NCI-H2107 treated with DMSO at 0.1 percent for 48 hours (cell line): ENCODE data around the gene LRRC74A.

ENCODE experiments used
- DNase-seq: peaks from one replicate; lab custom pipeline; 2025; ENCODE audit not compliant: unreplicated experiment; lab: John Stamatoyannopoulos, UW

The LRRC74A gene

DNA sequence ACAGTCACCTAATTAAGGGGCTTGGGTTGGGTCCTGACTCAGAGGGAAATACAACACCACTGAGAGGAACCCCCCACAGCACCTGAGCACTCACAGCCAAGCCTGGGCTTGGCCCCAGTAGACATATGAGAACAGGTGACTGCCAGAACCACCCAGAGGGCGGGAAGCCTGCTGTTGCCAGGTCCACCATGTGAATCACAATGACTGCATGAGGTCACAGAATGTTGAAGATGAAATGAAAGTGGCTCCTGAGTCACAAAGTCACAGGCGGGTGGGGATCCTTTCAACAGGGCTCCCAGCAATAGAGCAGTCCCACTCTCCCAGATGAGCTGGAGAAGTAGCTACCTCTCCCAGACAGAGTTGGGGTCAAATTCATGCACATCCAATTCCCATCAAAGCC lies at the start of gene LRRC74A:
Gene LRRC74A (plus strand): TSS at position 287 of the 400 bp plus-strand sequence. CDS start 290 bp downstream, outside the sequence.
- no peak for DNase-seq

DNA sequence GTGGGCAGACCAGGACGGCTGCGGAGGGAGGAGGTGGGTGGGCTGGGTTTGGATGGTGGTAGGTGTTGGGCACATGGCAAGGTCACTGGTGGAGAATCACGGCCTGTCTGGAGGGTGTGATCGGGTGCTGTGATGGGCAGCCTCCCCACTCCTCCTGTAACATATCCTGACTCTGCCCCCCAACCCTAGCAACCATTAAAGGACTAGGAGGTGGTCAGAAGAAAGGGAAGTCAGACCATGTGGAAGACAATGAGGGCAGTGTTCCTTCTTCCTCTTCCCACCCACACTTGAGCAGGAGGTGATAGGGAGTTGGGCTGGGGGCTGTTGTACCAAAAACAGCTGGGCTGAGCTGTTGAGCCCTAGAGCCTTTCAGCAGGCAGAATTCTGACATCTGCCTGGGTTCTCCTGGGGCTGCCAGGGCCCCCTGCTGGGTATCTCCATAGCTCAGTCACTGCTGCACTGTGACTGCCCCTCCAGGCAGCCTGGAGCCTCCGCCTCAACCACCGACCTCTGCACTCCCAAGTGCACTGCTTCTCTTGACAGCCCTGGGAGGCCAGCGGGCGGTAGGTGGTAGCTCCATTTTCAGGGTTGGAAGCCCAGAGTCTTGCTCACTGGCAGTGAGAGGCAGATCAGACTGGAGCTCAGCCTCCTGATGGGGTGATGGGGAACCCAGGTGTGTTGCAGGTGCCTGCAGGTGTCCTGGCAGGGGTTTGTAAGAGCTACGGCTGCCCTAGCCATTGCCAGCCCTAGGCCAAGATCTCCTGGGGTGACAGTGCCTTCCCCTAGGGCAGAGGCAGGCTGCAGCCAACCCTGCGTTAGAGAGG lies 49.6 kb upstream of the LRRC74A start:
- DNase-seq: peak; percentile 42

DNA sequence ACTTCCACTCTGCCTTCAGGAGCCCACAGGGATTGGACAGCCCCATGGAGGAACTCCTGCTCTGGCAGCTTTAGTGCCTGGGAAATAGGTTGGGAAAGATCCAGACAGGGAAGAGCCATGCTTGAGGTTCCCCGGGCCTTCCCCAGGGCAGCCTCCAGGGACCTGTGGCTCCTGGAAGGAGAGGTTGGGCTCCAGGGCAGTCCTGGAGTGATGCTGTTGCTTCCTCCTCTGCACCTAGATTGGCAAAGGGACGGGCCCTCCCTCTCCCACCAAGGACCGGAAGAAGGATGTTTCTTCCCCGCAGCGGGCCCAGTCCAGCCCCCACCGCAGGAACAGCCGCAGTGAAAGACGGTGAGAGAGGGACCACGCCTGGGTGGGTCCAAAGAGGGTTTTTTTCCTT lies 48.5 kb upstream of the LRRC74A start:
- no peak for DNase-seq

DNA sequence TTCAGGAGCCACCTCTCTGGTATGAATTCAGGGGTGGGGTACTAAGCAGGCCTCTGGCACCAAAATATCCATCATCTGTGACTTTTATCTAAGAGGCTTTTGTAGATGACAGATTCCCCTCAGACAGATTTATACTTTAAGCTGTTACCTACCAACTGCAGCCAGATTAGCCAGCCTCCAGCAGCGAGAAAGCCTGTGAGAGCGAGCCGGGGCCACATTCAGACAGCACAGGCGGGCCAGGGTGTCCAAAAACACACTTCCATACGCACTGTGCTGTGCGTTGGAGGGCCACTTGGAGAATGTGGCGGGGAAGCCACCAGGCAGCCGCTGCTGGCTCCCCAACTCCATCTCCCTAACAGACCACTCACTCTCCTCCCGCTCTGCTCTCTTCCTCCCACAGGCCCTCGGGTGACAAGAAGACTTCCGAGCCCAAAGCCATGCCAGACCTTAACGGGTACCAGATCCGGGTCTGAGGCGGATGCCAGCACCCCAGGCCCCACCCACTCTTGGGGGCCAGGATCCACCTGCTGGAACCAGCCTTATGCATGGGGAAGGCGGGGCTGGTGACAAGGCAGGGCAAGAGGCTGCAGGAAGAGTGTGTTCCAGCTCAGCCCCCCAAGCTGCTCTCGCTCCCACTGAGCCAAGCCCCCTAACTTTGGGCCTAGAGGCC lies 47.5 kb upstream of the LRRC74A start:
- no peak for DNase-seq

DNA sequence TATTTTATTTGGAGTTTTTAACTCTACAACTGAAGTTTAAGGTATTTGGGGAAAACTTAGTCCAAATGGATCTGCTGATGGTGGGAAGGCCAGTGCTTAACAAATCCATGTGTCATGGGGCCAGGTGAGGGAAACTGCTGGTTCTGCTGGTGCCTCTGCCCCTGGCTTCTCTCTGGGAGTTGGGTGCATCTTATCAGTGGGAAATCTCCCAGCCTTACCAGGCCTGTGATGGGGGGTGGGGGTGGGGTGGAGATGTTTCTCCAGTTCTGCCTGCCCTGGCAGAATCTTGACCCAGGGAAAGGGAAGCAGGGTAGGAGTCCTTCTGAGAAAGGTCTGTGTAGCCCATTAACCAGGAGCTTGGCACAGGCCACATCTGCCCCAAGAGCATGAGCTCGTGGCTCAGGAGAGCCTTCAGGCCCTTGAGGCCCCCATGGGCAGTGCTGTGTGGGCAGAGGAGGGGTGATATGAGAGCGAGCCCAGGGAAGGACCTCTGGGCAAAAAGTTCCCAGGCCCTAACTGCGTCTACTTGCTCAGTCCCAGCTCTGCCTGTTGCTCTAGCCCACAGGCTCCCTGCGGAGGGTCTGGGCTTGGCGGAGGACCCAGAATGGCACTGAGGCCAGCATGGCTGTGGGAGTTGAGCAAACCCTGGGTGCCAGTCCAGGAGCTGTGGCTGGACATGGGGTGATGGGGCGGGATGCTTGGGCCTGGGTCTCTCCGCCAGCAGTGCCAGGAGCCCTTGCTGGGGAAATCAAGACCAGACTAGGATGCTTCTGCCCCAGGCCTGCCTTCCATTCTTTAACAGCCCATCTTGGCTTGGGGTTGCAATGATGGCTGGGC lies 46.8 kb upstream of the LRRC74A start:
- DNase-seq: no peak

DNA sequence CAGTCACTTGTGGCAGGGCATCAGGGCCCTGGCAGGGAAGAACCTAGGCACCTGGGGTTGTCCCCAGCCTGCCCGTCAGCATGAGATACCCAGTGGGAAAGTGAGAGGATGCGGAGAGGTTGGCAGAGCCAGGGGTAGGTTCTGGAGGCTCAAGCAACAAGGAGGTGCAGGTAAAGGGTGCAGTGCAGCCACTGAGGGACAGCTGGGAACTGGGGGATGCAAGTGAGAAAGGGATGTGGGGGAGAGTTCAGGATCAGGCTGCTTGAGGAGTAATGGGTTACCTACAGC lies 46.2 kb upstream of the LRRC74A start:
- no peak for DNase-seq

DNA sequence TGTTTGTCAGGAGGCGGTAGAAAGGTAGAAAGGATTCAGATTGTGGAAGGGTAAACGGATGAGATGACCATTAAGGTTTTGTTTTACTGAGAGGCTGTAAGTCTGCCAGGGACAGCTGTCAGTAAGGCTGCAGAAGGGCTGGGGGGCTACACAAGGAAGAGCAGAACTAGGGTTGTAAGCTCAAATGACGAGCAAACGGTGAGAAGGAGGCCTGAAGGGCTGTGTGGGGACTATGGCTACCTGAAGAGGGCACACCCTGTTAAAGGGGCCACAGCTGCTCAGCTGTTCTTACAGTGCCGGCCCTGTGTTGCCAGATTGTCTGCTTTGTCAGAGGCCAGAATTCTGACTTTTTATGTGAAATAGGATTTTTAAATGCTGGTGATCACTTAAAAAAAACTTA lies 45.8 kb upstream of the LRRC74A start:
- DNase-seq: no peak

DNA sequence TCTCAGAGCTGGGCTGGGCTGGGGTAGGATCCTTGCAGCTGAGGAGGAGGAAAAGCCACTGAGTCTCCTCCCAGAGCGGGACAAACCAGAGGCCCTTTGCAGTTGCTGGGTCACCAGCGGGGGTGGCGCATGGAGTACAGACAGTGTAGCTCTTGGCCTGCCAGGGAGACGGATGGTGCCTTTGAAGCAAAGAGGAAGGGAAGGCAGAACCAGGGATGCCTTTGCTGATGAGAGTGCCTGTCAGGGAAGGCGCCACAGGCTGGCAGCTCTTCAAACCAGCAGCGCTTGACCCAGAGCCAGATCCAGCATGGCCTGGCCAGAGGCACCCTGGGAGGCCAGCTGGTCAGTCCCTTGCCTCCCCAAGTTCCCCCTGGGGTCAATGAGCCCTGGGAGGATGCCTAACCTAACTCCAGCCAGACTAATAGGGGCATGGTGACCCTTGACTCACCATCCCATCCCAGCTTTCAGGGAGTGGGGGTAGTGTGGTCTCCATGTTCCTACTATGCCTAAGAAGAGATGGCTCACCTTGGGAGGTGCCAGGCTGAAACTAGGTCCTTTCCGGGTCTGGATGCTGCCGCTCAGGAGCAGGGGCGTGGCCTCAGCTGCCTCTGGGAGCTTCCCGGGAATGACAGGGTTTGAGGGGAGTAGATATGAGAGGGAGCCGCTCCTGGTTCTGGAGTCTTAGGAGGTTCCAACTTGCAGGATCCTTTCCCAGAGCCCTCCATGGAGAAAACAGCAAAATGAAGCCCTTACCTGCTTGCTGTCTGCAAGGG lies 45.1 kb upstream of the LRRC74A start:
- no peak for DNase-seq

DNA sequence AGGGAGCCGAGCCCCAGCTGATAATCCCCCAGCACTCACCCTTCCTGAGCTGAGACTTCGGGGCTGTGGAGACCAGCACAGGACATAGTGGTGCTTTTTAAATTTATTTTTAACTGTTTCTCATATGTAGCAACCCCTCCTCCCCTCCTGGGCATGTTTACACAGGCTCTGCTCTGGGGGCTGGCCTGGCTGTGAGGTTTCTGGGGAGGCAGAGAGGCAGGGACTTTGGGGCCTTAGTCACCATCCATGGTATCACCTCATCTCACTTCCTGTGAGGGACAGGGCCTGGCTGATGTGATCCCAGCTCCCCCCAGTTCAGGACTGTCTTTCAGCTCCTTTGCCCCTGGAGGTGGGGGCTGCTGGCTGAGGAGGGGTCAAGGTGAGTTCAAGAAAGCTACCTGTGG lies 44.6 kb upstream of the LRRC74A start:
- no peak for DNase-seq

DNA sequence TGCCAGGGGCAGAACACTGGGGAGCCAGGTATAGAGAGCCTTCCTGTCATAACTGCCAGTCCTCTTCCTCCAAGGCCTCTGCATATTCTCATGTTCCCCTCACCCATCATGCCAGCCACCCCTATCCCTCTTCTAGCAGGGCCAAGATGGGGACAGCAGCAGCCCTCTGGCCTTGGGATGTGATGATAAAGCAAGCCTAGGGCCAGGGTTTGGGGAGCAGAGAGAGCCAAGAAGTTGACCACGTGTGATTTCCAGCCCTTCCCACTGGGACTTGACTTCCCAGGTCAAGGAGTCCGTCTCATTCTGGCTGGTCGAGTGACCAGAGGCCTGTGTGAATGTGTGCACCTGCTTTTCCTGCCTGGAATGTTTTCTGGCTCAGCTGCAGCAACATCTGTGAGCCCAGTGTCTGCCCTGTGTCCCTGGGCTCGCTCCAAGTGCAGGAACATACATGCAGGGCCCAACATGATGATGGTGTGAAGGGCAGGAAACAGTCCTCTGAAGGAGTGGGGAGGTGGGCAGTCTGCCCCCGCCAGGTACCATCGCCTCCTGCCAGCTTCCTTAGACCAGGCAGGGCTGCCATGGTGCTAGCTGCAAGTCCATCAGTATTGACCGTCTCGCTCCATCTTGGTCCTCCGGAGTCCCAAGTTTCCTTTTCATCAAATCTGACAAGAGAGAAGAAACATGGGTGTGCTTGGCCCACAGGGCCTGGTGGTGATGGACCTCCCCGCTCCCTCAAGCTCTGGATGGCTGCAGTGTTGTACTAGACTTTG lies 43.9 kb upstream of the LRRC74A start:
- DNase-seq: no peak

DNA sequence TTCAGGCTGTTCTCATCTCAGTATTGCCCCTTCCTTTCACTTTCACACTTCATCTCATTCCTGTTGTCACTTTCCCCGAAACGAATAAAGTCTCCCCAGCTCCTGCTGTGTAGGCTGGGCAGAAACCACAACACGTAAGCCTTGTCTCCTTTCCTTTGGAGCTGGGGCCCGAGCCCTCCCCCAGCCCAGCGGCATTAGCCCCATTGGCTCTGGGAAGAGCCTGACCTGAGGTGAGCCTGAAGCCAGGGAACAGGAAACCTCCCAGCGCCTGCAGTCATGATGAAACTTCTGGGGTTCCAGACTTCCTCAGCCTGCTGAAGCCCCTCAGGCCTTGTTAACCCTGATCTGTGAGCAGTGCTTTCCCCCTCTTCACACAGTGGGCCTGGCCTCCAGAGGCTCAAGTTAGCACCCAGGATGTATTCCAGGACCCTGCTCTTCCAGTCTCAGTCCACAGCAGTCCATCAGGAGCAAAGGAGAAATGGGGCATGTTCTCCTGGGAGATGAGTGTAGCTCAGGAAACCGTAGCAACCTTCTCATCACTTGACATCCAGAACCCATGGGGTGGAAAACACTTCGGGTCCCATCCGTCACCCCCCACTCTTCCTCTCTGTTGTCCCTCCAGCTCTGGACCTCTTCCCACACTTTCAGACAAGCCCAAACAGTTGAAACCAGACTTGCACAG lies 43.2 kb upstream of the LRRC74A start:
- DNase-seq: no peak

DNA sequence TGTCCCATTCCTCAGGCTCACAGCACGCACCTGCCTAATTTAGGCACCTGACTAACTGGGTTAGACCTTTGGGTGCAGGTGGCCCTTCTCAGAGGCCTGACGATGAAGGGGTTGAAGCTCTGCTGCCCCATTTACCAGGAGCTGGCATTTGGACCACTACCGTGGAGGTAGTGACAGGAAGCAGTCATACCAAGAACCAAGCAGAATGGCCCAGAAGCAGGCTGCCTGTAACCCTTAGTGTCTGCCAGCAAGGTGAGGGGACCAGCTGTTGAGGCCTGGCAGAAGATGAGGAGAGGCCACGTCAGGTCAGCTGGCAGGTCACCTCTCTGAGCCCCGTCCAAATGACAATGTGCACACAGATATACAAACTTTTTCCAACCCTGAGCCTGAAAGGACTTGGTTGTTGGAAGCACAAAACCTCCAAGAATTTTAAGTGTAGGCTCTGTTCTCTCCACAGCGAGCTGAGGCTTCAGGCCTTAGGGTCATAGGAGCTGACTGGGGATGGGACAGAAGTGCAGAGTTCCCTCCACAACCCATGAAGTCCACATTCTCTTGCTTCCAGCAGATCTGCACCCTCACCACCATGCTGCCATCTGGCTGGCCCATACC lies 41.8 kb upstream of the LRRC74A start:
- no peak for DNase-seq

DNA sequence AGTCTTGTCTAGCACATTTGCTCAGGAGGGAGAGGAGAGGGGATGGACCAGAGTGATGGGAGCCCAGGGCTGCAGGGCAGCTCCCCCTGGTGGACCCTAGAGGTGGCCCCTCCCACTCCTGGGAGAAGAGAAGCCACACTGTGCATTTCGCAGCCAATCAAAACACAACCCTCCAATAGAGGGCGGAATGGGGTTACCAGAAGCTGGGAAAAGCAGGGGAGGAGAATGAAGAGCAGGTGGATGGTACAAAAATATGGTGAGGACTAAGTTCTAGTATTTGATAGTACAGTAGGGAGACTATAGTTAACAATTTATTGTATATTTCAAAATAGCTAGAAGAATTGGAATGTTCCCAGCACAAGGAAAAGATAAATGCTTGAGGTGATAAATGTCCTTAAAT lies 41.3 kb upstream of the LRRC74A start:
- DNase-seq: peak; percentile 77

DNA sequence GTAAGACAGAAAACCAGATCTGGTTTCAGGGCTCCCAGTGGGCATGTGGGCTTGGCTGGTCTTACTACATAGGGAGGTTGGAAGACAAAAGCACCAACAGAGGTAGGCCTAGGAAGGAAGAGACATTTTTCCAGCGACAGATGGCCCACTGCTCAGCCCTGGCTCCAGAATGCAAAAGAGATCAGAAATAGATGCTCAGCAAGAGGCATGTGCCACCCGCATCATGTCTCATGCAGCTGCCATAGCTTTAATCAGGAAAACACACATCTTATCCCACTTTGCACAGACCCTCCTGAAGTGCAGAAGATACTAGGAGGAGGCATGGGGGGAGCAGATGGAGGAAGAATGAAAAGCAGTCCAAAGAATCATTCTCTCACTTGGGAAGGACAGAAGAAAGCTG lies 39.6 kb upstream of the LRRC74A start:
- DNase-seq: no peak

DNA sequence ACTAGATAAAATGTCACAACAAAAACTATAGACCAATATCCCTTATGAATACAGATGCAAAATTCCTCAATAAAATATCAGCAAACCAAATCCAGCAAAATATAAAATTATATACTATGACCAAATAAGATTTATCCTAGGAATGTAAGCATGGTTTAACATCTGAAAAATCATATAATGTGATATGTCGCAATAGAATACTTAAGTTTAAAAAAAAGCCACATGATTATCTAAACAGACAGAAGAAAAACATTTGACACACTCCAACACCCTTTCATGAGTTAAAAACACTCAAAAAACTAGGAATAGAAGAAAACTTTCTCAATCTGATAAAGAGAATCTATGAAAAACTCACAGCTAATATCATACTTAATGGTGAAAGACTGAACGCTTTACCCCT lies 33.8 kb upstream of the LRRC74A start:
- DNase-seq: no peak

DNA sequence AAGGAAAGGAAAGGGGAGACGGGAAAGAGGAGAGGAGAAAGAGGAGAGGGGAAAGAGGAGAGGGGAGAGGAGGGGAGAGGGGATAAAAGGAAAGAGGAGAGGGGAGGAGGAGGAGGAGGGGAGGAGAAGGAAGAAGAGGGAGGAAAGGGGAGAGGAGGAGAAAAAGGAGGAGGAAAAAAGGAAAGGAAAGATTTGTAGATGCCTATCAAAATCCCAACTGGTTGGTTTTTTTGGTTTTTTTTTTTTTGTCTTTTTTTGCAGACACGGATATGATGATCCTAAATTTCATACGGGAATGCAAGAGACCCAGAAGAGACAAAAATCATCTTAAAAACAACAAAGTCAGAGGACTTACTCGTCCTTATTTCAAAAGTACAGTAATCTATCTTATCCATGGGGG lies 32.9 kb upstream of the LRRC74A start:
- no peak for DNase-seq

DNA sequence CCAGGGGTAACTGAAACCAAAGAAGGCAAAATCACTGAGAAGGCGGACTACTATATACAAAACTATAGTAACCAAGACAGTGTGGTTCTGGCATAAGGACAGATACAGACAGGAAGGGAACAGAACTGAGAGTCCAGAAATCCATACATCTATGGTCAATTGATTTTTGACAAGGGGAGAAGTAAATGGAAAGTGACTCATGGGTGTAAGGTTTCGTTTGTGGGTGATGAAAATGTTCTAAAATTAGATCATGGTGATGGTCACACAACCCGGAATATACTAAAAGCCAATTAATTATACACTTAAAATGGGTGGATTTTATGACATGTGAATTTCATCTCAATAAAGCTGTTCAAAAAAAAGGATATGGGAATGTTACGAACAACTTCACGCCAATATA lies 32.3 kb upstream of the LRRC74A start:
- no peak for DNase-seq

DNA sequence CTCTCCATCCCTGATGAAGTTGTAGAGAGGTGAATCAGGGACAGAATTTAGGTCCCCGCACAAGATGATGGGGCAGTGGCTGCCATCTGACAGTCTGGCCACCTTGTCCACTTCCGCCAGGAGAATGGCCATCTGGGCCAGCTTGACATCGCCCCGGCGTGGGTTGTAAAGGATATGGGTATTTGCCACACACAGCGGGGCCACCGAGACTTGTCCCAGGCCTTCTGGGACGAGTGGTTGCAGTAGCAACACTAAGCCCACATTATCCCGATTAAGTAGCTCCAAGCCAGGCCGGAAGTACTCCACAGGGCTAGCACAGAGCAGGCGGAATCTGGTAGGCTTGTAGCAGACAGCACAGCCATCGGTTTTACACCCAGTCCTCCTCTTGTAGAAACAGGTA lies 19.8 kb upstream of the LRRC74A start:
- no peak for DNase-seq

DNA sequence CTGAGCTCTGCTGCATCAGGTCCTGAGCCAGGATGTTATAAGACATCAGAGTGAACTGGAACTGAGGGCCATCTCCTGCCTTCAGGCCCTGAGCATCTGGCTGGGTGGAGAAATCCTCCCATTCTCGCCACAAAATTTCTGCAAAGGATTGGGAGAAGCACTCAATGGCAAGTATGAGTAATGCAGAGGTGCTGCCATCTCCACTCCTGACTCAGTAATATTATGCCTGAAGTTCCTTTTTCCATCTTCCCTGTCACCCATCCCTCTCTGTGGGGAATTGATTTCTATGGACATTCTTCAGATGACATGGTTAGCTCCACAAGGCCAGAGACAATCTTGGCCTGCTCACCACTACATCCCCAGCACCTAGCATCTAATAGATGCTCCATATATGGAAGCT lies 18.2 kb upstream of the LRRC74A start:
- no peak for DNase-seq

DNA sequence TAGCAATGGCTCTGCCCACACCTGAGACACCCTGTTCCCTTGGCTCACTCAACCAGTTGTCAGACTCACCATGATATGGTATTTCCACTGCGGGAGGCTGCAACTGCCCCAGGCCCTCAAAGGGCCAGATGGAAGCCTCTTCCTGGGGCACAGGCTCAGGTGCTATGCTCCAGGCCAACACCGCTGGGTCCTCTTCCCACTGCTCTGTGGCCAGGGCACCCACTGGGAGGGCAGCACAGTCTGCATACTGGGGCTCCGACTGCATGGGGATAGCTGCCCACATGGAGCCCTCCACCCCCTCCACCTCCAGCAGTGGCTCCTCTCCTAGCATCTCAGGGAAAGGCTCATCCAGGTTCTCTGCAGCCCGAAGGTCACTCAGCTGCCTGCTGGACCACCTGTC lies 17.2 kb upstream of the LRRC74A start:
- DNase-seq: no peak
